Astrocyte of the spinal cord (primary cell): ENCODE results near the gene SHQ1.
A peak's percentile ranks its signal among the peaks of the same experiment; 100 is the strongest.

Source experiments
- DNase-seq: peaks from one replicate; pipeline ENCODE4 v3.0.0; 2011; ENCODE audit warnings: low read depth, low spot score
- H3K4me3 ChIP-seq: 2 replicates; pipeline ENCODE4 v1.5.1; 2011; ENCODE audit warnings: low read depth, mild to moderate bottlenecking, low read length, moderate library complexity
- CTCF ChIP-seq: IDR thresholded peaks from 2 replicates; pipeline ENCODE4 v1.5.1; 2012; ENCODE audit warnings: low read depth, mild to moderate bottlenecking, low read length, inconsistent platforms
- in situ Hi-C: cut with HindIII; loops from 2 replicates; pipeline ENCODE4 v1.10.0; 2017; ENCODE audit warnings: low sequenced_read_pairs

SHQ1 gene

DNA sequence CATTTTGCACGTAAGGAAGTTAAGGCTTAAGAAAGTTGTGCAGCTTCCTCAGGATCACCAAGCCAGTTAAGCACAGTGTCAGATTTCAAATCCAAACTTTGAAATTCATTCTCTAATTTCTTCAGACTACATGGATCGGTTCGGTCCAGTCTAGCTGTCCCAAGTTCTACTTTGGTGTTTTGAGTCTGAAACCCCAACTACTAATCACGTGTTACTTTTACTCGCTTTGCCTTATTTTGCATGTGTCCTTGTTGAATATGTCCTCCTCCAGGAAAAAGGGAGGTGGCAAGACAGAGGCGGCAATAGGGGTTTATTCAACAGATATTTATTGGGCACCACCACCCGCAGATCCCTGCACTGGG is 39.1 kb upstream of the SHQ1 start:
- TF ChIP-seq CTCF: no peak
- H3K4me3 ChIP-seq: peak overlapping the region; percentile 69
- in situ Hi-C loops: no loop called here
- peak; percentile 50 for DNase-seq

DNA sequence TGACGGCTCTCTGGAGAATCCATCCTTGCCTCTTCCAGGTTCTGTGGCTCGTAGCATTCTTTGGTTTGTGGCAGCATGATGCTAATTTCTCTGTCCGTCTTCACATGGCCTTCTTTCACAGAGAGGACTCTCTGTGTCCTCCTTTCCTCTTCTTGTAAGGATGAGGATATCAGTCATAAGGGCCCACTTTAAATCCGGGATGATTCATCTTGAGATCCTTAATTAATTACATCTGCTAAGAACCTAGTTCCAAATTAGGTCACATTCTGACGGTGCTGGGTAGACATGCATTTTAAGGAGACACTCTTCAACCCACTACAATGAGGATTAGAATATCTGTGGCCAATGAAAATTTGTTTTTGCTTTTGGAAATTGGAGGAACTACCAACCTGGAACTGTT is 23.9 kb upstream of the SHQ1 start:
- peak; percentile 5 for DNase-seq
- in situ Hi-C loops: no loop called here
- TF ChIP-seq CTCF: no peak
- H3K4me3 ChIP-seq: no peak overlapping the region

DNA sequence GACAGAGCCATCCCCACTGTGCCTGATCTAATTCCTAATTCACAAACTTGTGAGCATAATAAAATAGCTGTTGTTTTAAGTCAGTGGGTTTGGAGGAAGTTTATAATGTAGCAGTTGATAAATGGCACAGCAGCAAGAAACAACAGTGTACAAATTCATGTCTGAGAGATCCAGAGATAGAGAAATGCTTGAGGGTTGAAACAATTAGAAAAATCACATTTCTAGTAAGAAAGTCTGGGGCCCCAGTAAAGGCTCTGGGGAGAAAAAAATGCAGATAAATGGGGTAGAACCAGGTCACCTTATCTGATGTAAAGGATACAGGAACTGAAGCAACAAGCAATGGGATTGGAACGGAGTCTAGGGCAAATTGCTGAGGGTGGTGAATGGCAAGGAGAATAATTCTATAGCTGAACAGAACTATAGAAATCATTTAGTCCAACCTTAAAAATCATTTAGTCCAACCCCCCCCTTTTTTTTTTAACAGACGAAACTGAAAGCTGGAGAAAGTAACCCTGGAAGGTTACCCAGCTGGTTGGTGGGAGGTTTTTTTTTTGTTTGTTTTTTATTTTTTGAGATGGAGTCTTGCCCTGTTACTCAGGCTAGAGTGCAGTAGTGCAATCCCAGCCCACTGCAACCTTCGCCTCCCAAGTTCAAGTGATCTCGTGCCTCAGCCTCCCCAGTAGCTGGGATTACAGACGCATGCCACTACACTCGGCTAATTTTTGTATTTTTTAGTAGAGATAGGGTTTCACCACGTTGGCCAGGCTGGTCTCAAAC is 14.3 kb upstream of the SHQ1 start:
- TF ChIP-seq CTCF: no peak
- no peak overlapping the region for H3K4me3 ChIP-seq
- in situ Hi-C loops: no loop called here
- no peak for DNase-seq

- in situ Hi-C loops: no loop called here
Observed at GRCh38 chr3:72860846-72861245, 12.6 kb upstream of the SHQ1 start.

DNA sequence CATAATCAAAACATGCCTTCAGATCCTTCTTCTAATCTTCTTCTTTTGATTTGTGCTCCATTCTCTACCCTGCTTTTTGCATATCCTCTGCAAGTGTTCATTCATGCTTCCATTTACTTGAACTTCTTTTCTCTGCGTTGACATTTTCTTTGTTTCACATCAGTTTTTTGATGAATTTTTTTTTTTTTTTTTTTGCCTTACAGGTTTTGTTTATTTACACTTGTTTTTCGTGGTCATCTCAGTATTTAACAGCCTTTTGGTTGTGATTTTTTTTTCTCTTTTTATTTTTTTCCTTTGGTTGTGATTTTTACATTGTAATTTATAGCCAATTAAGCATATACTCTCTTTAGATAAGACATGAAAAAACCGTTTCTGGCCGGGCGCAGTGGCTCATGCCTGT is 11.8 kb upstream of the SHQ1 start:
- no peak for DNase-seq
- in situ Hi-C loops: no loop called here
- H3K4me3 ChIP-seq: no peak overlapping the region
- TF ChIP-seq CTCF: no peak

More at GRCh38 chr3:72860846-72861245, 12.6 kb upstream of the SHQ1 start:
- TF ChIP-seq CTCF: no peak
- H3K4me3 ChIP-seq: no peak overlapping the region
- DNase-seq: no peak

DNA sequence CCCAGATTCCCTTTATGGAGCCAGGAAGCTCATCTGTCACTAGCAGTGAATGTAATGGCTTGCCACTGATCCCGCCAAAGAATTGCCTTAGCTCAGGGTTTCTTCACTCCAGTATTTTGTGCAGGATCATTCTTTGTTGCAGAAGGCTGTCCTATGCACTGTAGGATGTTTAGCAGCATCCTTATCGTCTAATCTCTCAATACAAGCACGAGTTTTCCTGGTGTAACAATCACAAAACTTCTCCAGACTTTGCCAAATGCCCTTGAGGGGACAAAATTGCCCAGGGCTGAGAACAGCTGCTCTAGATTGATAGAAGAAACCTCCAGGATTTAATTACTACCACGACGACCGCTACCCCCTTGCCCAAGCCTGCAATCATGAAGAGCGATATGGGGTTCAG is 6.8 kb upstream of the SHQ1 start:
- in situ Hi-C loops: no loop called here
- no peak for DNase-seq
- no peak overlapping the region for H3K4me3 ChIP-seq
- TF ChIP-seq CTCF: no peak
